GM13977 (cell line): ENCODE measurements around the gene GMPPA.

ENCODE experiments used
- DNase-seq: peaks from one replicate; pipeline ENCODE4 v3.0.0; 2012; ENCODE audit warnings: low spot score
- in situ Hi-C: fragments of 300-500 bp; cut with MboI; formaldehyde crosslinking; loops from one replicate; pipeline ENCODE4 v1.12.0; 2022; ENCODE audit warnings: low sequenced_read_pairs, low pct_unique_long_range_greater_than_20kb, mixed read lengths, inconsistent platforms; ENCODE audit not compliant: unreplicated experiment
- TF ChIP-seq, protein P1 (sequence below): IDR thresholded peaks from 2 replicates; pipeline ENCODE4 v1.5.1; 2012; ENCODE audit warnings: mild to moderate bottlenecking, control low read depth; ENCODE audit not compliant: insufficient read depth; ENCODE audit errors: extremely low read depth, missing control alignments

Gene GMPPA

DNA sequence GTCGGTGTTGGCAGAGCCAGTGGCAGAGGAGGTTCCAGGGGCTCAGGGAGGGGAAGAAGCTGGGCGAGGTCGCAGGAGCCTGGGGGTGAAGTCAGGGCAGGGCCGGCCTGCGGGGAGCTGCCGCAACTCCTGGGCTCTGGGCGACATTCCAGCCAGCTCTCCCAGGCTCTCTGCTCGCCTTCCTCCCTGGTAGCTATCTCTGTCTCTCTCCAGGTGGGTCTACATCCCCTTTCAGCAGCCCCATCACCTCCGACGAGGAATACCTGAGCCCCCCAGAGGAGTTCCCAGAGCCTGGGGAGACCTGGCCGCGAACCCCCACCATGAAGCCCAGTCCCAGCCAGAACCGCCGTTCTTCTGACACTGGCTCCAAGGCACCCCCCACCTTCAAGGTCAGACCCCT lies 37.0 kb upstream of the GMPPA start:
- TF ChIP-seq, protein P1, sequence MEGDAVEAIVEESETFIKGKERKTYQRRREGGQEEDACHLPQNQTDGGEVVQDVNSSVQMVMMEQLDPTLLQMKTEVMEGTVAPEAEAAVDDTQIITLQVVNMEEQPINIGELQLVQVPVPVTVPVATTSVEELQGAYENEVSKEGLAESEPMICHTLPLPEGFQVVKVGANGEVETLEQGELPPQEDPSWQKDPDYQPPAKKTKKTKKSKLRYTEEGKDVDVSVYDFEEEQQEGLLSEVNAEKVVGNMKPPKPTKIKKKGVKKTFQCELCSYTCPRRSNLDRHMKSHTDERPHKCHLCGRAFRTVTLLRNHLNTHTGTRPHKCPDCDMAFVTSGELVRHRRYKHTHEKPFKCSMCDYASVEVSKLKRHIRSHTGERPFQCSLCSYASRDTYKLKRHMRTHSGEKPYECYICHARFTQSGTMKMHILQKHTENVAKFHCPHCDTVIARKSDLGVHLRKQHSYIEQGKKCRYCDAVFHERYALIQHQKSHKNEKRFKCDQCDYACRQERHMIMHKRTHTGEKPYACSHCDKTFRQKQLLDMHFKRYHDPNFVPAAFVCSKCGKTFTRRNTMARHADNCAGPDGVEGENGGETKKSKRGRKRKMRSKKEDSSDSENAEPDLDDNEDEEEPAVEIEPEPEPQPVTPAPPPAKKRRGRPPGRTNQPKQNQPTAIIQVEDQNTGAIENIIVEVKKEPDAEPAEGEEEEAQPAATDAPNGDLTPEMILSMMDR, result no peak
- in situ Hi-C loops, result no loop called here
- no peak for DNase-seq

DNA sequence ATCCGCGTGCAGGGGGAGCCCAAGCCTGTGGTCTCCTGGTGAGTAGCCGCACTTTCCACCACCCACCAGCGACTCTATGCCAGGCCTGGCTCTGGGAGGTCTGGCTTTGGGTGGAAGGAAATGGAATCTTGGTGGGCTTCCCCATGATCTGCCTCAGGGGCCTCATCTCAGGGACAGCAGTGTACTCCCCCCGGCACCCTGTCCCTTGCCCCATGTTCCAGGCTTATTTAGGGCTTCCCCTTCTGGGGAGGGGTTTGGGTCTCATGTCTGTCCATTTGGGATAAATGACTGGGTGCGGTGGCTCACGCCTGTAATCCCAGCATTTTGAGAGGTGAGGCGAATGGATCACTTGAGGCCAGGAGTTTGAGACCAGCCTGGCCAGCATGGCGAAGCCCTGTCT lies 36.3 kb upstream of the GMPPA start:
- TF ChIP-seq, protein P1, result no peak

DNA sequence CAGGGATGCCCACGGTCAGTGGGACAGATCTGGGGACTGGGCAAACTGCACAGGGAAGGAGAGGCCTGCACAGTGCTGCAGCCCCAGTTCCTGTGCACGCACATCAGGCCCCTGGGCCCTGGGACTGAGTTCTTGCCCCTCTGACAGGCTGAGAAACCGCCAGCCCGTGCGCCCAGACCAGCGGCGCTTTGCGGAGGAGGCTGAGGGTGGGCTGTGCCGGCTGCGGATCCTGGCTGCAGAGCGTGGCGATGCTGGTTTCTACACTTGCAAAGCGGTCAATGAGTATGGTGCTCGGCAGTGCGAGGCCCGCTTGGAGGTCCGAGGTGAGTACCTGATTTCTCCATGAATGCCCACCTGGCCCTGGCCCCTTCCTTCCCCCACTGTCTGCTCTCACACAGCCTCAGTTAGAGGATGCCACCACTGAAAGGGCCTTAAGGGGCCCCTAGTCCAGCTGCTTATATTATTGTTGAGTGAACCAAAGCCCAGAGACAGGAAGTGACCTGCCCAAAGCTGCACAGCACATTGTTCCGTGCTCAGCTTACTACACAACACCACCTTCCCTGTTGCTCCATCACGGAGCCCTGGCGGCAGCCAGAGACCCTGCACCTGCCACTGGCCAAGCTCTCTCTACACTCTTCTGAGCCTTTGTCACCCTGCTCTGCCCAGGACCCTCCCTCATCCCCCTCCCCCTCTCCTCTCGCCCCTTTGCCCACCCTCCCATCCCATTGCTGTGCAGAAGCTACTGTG lies 34.2 kb upstream of the GMPPA start:
- in situ Hi-C loops, result no loop called here
- DNase-seq, result no peak

More for the DNA sequence above, 36.3 kb upstream of the GMPPA start:
- no peak for DNase-seq
- in situ Hi-C loops, result no loop called here

DNA sequence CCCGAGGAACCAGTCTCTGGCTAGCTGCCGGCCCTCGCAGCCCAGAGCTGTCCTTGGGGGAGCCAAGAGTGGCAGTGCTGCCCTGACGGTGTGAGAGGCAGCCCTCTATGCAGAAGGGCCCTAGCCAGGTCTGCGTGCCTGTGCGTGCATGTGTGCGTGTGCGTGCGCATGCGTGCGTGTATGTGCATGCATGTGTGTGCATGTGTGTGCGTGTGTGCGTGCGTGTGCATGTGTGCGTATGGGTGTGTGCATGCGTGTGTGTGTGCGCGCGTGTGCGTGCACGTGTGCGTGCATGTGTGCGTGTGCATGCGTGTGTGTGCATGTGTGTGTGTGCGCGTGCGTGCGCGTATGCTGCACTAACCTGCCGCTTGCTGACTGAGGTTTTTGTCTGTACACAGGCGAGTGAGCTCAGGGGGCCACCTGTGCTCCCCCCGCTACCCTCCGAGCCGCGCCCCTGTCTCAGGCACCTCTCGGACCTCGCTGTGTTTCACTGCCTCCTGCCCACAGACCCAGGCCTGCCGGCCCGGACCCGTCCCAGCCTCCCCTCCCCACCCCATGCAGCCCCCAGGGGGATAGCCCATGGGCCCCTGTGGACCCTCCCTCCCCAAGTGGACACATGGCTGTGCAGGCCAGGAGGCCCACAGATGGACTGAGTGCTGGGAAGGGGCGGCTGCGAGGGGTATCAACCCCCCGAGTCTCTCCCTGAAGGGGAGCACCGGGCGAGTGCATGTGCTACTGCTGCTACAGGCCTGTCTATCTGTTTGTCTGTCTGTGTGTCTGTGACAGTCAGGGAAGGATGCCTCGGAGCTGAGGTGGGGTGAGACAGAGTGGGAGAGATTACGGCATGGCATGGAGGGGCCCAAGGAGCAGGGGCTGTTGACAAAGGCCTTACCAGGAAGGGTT lies 32.8 kb upstream of the GMPPA start:
- in situ Hi-C loops, result no loop called here
- DNase-seq, result no peak
- TF ChIP-seq, protein P1, result no peak

More for the DNA sequence above, 34.2 kb upstream of the GMPPA start:
- TF ChIP-seq, protein P1, result no peak

DNA sequence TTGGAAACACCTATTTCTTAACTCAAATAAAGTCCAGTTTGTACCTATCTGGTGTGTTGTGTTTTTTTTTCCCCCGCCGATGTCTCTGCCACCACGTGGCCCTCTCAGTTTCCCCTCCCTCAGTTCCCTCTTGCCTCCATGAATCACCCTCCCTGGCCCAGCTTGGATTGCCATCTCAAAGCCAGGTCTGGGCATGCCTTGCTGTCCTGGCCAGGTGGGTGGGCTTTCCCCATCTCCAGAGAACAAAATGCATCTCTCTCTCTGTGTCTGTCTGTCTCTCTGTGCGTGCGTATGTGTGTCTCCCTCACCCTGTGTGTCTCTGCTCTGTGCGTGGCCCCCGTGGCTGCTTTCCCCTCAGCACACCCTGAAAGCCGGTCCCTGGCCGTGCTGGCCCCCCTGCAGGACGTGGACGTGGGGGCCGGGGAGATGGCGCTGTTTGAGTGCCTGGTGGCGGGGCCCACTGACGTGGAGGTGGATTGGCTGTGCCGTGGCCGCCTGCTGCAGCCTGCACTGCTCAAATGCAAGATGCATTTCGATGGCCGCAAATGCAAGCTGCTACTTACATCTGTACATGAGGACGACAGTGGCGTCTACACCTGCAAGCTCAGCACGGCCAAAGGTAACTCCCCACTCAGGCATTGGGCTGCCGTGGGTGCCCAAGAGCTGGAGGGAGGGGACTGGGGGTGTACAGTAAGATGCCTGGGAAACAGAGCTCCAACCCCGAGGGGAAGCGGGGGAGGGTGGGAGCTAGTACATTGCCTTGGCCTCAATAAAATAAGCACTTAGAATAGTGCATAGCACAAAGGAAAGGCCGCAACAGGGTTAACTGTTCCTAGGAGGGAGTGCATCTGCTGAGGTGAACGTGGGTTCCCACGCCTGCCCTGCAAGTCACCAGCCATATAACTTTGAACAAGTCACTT lies 31.6 kb upstream of the GMPPA start:
- TF ChIP-seq, protein P1, result no peak
- in situ Hi-C loops, result no loop called here
- DNase-seq, result no peak

DNA sequence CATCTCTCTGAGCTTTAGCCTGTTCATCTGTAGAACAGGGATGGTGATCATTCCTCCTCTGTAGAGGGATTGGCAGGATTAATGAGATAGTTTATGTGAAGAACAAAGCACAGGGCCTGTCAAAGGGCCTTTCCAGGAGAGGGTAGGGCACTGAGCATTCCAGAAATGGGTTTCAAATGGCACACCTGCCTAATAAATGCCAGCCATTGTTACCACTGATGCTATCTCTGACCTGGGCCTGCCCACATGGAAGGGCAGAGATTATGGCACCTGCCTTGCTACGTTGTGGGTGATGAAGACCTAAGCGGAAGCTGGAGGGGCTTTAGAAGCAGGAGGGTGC lies 31.0 kb upstream of the GMPPA start:
- in situ Hi-C loops, result no loop called here
- DNase-seq, result no peak
- TF ChIP-seq, protein P1, result no peak
